ENCODE results near the gene FGF11.
A peak's percentile ranks its signal among the peaks of the same experiment; 100 is the strongest.

The FGF11 gene

DNA sequence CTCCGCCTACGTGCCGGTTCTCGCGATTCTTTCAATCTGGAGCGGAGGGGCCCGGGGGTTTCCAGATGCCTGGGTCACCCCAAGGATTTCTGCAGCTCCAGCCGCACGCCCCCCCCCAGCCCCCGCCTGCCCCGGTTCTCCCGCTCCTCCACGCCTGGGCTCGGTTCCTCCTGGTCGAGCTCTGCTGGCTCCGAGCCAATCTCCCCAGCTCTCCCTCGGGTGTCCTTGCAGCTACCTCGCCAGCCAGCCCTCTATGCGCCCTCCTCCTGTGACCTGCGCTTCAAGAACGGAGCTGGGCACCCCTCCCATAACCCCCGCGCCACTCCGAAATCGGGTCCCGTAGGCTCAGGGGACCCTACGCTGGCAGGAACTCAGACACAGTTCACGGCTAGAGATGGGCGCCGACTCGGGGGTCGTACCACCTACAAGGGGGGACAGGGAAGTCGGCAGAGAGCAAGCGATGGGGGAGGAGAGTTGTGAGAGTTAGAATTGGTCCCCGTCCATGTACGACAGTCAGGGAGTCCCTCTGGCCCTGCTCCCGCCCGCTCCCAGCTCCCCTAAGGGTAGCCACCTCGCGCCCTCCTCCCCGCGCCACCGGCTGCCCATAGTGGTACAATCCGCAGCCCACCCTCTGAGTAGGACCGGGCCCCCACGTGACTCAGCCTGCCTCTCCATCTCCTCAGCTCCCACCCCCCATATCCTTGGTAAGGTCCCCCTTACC is 961 bp downstream of the FGF11 start (continued):
- TF ChIP-seq, protein P1, sequence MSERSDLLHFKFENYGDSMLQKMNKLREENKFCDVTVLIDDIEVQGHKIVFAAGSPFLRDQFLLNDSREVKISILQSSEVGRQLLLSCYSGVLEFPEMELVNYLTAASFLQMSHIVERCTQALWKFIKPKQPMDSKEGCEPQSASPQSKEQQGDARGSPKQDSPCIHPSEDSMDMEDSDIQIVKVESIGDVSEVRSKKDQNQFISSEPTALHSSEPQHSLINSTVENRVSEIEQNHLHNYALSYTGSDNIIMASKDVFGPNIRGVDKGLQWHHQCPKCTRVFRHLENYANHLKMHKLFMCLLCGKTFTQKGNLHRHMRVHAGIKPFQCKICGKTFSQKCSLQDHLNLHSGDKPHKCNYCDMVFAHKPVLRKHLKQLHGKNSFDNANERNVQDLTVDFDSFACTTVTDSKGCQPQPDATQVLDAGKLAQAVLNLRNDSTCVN (tag by site-specific recombination; optimal IDR thresholded peaks at IDR 0.05), result peak; percentile 51
- TF ChIP-seq, protein P2, sequence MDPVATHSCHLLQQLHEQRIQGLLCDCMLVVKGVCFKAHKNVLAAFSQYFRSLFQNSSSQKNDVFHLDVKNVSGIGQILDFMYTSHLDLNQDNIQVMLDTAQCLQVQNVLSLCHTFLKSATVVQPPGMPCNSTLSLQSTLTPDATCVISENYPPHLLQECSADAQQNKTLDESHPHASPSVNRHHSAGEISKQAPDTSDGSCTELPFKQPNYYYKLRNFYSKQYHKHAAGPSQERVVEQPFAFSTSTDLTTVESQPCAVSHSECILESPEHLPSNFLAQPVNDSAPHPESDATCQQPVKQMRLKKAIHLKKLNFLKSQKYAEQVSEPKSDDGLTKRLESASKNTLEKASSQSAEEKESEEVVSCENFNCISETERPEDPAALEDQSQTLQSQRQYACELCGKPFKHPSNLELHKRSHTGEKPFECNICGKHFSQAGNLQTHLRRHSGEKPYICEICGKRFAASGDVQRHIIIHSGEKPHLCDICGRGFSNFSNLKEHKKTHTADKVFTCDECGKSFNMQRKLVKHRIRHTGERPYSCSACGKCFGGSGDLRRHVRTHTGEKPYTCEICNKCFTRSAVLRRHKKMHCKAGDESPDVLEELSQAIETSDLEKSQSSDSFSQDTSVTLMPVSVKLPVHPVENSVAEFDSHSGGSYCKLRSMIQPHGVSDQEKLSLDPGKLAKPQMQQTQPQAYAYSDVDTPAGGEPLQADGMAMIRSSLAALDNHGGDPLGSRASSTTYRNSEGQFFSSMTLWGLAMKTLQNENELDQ (tag by site-specific recombination; IDR thresholded peaks at IDR 0.05; ENCODE audit: low read depth), result no peak
- TF ChIP-seq RBAK (tag by site-specific recombination; IDR thresholded peaks at IDR 0.05) (no peak), KLF9 (tag by site-specific recombination; IDR thresholded peaks at IDR 0.05; ENCODE audit: low read depth) (peak; percentile 59; the same call in 1 of the 2 replicates), ZNF248 (tag by site-specific recombination; IDR thresholded peaks at IDR 0.05) (no peak), ZNF664 (tag by site-specific recombination; IDR thresholded peaks at IDR 0.05) (no peak), ZNF23 (tag by site-specific recombination; IDR thresholded peaks at IDR 0.05; ENCODE audit: borderline replicate concordance) (no peak), ZNF518A (tag by site-specific recombination; conservative IDR thresholded peaks at IDR 0.05; ENCODE audit: low read depth) (no peak; the same call in 1 of the 2 replicates), ZBTB20 (tag by site-specific recombination; IDR thresholded peaks at IDR 0.05) (peak; percentile 77), ZNF660 (tag by site-specific recombination; IDR thresholded peaks at IDR 0.05) (no peak), KLF1 (tag by site-specific recombination; IDR thresholded peaks at IDR 0.05) (peak; percentile 26; the same call in 1 of the 2 replicates), REPIN1 (tag by site-specific recombination; IDR thresholded peaks at IDR 0.05; ENCODE audit: low read depth) (0 out of 2 replicates have a peak, but pooled peaks have one; percentile 39), ZNF391 (tag by site-specific recombination; IDR thresholded peaks at IDR 0.05; ENCODE audit: borderline replicate concordance, low read depth) (peak; percentile 42; the same call in 1 of the 2 replicates), ZFHX2 (tag by site-specific recombination; conservative IDR thresholded peaks at IDR 0.05) (peak; percentile 54), ZNF558 (tag by site-specific recombination; IDR thresholded peaks at IDR 0.05) (0 out of 2 replicates have a peak, but pooled peaks have one; percentile 47), REST (tag by site-specific recombination; IDR thresholded peaks at IDR 0.05) (no peak)
- TF ChIP-seq, protein P3, sequence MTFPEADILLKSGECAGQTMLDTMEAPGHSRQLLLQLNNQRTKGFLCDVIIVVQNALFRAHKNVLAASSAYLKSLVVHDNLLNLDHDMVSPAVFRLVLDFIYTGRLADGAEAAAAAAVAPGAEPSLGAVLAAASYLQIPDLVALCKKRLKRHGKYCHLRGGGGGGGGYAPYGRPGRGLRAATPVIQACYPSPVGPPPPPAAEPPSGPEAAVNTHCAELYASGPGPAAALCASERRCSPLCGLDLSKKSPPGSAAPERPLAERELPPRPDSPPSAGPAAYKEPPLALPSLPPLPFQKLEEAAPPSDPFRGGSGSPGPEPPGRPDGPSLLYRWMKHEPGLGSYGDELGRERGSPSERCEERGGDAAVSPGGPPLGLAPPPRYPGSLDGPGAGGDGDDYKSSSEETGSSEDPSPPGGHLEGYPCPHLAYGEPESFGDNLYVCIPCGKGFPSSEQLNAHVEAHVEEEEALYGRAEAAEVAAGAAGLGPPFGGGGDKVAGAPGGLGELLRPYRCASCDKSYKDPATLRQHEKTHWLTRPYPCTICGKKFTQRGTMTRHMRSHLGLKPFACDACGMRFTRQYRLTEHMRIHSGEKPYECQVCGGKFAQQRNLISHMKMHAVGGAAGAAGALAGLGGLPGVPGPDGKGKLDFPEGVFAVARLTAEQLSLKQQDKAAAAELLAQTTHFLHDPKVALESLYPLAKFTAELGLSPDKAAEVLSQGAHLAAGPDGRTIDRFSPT (tag by site-specific recombination; IDR thresholded peaks at IDR 0.05), result peak; percentile 75
- TF ChIP-seq, protein P4, sequence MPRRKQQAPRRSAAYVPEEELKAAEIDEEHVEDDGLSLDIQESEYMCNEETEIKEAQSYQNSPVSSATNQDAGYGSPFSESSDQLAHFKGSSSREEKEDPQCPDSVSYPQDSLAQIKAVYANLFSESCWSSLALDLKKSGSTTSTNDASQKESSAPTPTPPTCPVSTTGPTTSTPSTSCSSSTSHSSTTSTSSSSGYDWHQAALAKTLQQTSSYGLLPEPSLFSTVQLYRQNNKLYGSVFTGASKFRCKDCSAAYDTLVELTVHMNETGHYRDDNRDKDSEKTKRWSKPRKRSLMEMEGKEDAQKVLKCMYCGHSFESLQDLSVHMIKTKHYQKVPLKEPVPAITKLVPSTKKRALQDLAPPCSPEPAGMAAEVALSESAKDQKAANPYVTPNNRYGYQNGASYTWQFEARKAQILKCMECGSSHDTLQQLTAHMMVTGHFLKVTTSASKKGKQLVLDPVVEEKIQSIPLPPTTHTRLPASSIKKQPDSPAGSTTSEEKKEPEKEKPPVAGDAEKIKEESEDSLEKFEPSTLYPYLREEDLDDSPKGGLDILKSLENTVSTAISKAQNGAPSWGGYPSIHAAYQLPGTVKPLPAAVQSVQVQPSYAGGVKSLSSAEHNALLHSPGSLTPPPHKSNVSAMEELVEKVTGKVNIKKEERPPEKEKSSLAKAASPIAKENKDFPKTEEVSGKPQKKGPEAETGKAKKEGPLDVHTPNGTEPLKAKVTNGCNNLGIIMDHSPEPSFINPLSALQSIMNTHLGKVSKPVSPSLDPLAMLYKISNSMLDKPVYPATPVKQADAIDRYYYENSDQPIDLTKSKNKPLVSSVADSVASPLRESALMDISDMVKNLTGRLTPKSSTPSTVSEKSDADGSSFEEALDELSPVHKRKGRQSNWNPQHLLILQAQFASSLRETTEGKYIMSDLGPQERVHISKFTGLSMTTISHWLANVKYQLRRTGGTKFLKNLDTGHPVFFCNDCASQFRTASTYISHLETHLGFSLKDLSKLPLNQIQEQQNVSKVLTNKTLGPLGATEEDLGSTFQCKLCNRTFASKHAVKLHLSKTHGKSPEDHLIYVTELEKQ (tag by site-specific recombination; IDR thresholded peaks at IDR 0.05; ENCODE audit: borderline replicate concordance), result peak; percentile 65; the same call in 1 of the 2 replicates
